Natural killer cell (primary cell): Measurements from ENCODE around the gene MAP3K10. TPM values are rescaled to one million over a fixed set of nuclear protein-coding genes. Genes with fewer than 3 reads are reported as not detected.

Experiments used
- ATAC-seq, 3 donors: fragments of 150-1000 bp in 2 of 3; fragments of 200-7000 bp in 1 of 3; cut with Tn5 transposase; 1 replicate in 1 of 3; 2 replicates in 2 of 3; pipeline ENCODE4 v1.10.0; 2021; ENCODE audit warnings: mild to moderate bottlenecking in 2 of 3, moderate library complexity in 2 of 3
- DNase-seq, 2 donors: peaks; one replicate each; pipeline versions ENCODE4 v3.0.0 to v3.0.0-alpha.2; 2013 to 2021; ENCODE audit warnings: mixed read lengths in 1 of 2
- H3K27ac ChIP-seq: one replicate; pipeline ENCODE4 v1.5.1; 2013; ENCODE audit warnings: mild to moderate bottlenecking, low read length
- H3K27me3 ChIP-seq: one replicate; pipeline ENCODE4 v1.6.1; 2013; ENCODE audit warnings: low read length; ENCODE audit not compliant: control insufficient read depth, insufficient read depth
- H3K36me3 ChIP-seq: one replicate; pipeline ENCODE4 v1.6.1; 2013; ENCODE audit warnings: low read length; ENCODE audit not compliant: control insufficient read depth, insufficient read depth
- H3K4me1 ChIP-seq: one replicate; pipeline ENCODE4 v1.6.1; 2013; ENCODE audit warnings: low read length; ENCODE audit not compliant: control insufficient read depth, insufficient read depth
- H3K4me3 ChIP-seq: one replicate; pipeline ENCODE4 v1.5.1; 2013; ENCODE audit warnings: low read length
- H3K9me3 ChIP-seq: one replicate; pipeline ENCODE4 v1.6.1; 2013; ENCODE audit warnings: low read length; ENCODE audit not compliant: control insufficient read depth, insufficient read depth
- H3K27ac Mint-ChIP-seq, 2 donors: one replicate each; pipeline ENCODE4 v1.8.0; 2022; ENCODE audit warnings: mild to moderate bottlenecking in 2 of 2, mixed read lengths in 2 of 2, moderate library complexity in 1 of 2
- H3K27me3 Mint-ChIP-seq, 2 donors: one replicate each; pipeline ENCODE4 v1.8.0; 2022; ENCODE audit warnings: low read depth in 2 of 2, mixed read lengths in 2 of 2
- H3K36me3 Mint-ChIP-seq: one replicate; pipeline ENCODE4 v1.8.0; 2022; ENCODE audit warnings: mixed read lengths
- H3K4me1 Mint-ChIP-seq, 2 donors: one replicate each; pipeline ENCODE4 v1.8.0; 2022; ENCODE audit warnings: mixed read lengths in 2 of 2
- H3K4me3 Mint-ChIP-seq: one replicate; pipeline ENCODE4 v1.8.0; 2022; ENCODE audit warnings: mild to moderate bottlenecking, moderate library complexity, mixed read lengths
- H3K9me3 Mint-ChIP-seq, 2 donors: one replicate each; pipeline ENCODE4 v1.8.0; 2022; ENCODE audit warnings: mixed read lengths in 2 of 2
- WGBS: methylation state at CpG from one replicate; pipeline ENCODE4 v1.1.7; 2013; ENCODE audit warnings: missing lambda C conversion rate; ENCODE audit not compliant: insufficient coverage; 5-methylcytosine and 5-hydroxymethylcytosine counted together
- intact Hi-C: fragments of 100-400 bp; cut with micrococcal nuclease; formaldehyde crosslinking; loops from one replicate; pipeline ENCODE4 v1.14.2; 2022
- total RNA-seq, 4 donors: library from RNA; stranded (reverse); fragments of 120-200 nt in 1 of 4; gene quantifications; one replicate each; pipeline versions ENCODE4 v1.2.3 to v1.2.4, GENCODE V29; 2013 to 2022
- TF ChIP-seq, protein P1 (sequence below): fragments of 200-600 bp; IDR thresholded peaks from one replicate; pipeline ENCODE4 v1.8.0; 2022; ENCODE audit warnings: antibody characterized with exemption

MAP3K10 gene
- total RNA-seq, 3 donors from 2014 or later (not counting 1 experiment from before 2014, with no cell fraction given): 27.1 to 39.0 (median 36.0) TPM

DNA sequence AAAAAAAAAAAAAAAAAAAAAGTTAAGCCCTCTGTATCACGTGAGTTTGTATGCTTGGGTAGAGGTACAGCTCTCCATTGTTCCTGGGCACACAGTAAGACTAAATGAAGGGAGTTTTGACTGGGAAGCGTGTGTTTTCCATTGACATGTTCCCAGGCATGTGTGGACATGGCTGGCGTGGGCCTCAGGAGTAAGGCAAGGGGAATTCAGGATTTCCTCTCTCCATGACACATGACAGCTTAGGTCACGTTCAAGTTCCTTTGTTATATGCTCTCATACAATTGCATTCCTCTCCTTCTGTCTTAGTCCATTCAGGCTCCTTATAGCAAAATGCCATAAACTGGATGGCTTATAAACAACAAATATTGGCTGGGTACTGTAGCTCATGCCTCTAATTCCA lies 17.1 kb upstream of the MAP3K10 start:
- intact Hi-C loops: no loop called here
- H3K27me3 ChIP-seq: no peaks in the 10 kb centered on the region
- no peak overlapping the region for H3K4me3 ChIP-seq
- H3K4me3 Mint-ChIP-seq: no peak overlapping the region
- TF ChIP-seq, protein P1, sequence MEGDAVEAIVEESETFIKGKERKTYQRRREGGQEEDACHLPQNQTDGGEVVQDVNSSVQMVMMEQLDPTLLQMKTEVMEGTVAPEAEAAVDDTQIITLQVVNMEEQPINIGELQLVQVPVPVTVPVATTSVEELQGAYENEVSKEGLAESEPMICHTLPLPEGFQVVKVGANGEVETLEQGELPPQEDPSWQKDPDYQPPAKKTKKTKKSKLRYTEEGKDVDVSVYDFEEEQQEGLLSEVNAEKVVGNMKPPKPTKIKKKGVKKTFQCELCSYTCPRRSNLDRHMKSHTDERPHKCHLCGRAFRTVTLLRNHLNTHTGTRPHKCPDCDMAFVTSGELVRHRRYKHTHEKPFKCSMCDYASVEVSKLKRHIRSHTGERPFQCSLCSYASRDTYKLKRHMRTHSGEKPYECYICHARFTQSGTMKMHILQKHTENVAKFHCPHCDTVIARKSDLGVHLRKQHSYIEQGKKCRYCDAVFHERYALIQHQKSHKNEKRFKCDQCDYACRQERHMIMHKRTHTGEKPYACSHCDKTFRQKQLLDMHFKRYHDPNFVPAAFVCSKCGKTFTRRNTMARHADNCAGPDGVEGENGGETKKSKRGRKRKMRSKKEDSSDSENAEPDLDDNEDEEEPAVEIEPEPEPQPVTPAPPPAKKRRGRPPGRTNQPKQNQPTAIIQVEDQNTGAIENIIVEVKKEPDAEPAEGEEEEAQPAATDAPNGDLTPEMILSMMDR: no peak
- H3K9me3 Mint-ChIP-seq: no peaks in the 10 kb centered on the region
- H3K4me1 Mint-ChIP-seq: no peaks in the 10 kb centered on the region
- H3K36me3 Mint-ChIP-seq: no peaks in the 10 kb centered on the region
- H3K4me1 ChIP-seq: no peaks in the 10 kb centered on the region
- H3K27ac ChIP-seq: no peak overlapping the region
- 86% methylated on average over 4 of the region's 4 CpGs for WGBS
- H3K27ac Mint-ChIP-seq: no peak overlapping the region
- H3K9me3 ChIP-seq: no peaks in the 10 kb centered on the region
- ATAC-seq: no peak
- H3K27me3 Mint-ChIP-seq: no peaks in the 10 kb centered on the region
- DNase-seq: no peak
- no peaks in the 10 kb centered on the region for H3K36me3 ChIP-seq

DNA sequence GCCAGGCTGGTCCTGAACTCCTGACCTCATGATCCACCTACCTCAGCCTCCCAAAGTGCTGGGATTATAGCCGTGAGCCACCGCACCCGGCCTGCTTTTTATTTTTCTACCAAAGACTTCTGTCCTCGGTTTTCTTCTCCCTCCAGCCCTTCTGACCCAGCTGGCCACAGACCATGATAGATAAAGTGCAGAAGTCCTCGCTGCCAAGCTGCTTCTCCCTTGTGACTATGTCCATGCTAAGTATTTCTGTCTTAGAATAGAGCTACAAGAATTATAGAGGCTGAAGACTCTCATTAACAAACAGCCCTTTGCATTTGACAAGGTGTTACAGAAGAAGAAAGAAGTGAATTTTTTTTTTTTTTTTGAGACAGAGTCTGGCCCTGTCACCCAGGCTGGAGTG lies 15.4 kb upstream of the MAP3K10 start:
- H3K4me3 Mint-ChIP-seq: no peak overlapping the region
- Histone ChIP-seq H3K36me3 (no peaks in the 10 kb centered on the region), H3K4me1 (no peaks in the 10 kb centered on the region), H3K27ac (no peak overlapping the region), H3K4me3 (no peak overlapping the region), H3K9me3 (no peaks in the 10 kb centered on the region), H3K27me3 (no peaks in the 10 kb centered on the region)
- no peaks in the 10 kb centered on the region for H3K36me3 Mint-ChIP-seq
- no peak overlapping the region for H3K27ac Mint-ChIP-seq
- H3K27me3 Mint-ChIP-seq: peaks cover 7 to 12% of the 10 kb centered on the region in 2 donors
- 74% methylated on average over 4 of the region's 5 CpGs for WGBS
- no peaks in the 10 kb centered on the region for H3K4me1 Mint-ChIP-seq
- DNase-seq: no peak
- no peak for ATAC-seq
- no peaks in the 10 kb centered on the region for H3K9me3 Mint-ChIP-seq
- intact Hi-C loops: no loop called here
- TF ChIP-seq, protein P1: no peak

DNA sequence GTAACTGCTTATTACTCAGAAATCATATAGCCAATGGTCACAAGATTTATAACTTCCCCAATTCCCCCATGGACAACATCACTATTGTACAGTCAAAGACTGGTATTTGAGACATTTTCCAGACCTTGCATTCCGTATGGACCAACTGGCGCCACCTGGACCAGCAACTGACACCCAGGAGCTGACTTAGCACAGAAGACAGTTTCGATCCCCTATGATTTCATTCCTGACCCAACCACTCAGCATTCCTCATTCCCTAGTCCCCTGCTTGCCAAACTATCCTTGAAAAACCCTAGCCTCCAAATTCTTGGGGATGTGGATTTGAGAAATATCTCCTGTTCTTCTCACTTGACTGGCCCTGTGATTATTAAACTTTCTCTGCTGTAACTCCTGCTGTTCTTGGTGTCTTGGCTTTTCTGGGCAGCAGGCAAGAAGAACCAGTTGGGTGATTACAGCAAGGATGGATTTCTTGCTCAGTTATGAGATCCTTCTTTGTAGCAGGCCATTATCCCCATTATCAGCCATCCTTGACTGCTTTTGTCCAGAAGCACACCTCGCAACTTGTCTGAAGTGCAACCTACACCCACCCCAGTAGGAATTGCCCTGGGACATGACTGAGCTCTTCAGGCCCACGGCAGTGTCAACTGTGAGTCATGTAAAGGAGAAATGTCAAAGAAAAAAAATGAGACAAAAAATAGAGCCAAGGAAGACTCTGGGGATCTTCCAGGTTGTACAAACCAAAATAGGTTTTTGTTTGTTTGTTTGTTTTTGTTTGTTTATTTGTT lies 13.7 kb upstream of the MAP3K10 start:
- TF ChIP-seq, protein P1: no peak
- intact Hi-C loops: no loop called here
- H3K27me3 ChIP-seq: no peaks in the 10 kb centered on the region
- H3K27ac ChIP-seq: no peak overlapping the region
- H3K4me3 Mint-ChIP-seq: no peak overlapping the region
- no peaks in the 10 kb centered on the region for H3K36me3 ChIP-seq
- H3K4me1 Mint-ChIP-seq: no peaks in the 10 kb centered on the region
- H3K4me3 ChIP-seq: no peak overlapping the region
- no peaks in the 10 kb centered on the region for H3K36me3 Mint-ChIP-seq
- no peaks in the 10 kb centered on the region for H3K9me3 ChIP-seq
- H3K27ac Mint-ChIP-seq: no peak overlapping the region
- 89% methylated on average over 5 of the region's 5 CpGs for WGBS
- no peaks in the 10 kb centered on the region for H3K9me3 Mint-ChIP-seq
- peaks cover 9 to 12% of the 10 kb centered on the region in 2 donors for H3K27me3 Mint-ChIP-seq
- H3K4me1 ChIP-seq: no peaks in the 10 kb centered on the region
- ATAC-seq (no peak), DNase-seq (no peak)

DNA sequence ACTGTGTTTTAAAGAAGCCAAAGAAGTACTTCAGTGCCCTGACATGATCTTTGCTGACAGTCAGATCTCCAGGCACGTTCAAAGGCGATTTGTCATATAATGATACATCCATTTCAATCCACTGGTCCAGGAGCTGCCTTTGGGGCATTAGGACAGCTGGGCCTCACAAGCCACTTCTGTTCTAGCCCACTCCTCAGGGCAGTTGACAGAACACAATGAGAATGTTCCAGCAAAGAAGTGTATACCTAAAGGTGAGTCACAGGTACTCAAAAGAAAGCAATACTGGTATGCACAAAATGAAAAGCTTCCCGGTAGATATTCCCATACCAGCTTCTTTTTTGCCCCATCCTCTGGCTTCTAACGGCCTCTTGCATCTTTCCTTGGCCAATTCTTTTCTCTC lies 12.5 kb upstream of the MAP3K10 start:
- Mint-ChIP-seq H3K27ac (no peak overlapping the region), H3K4me1 (no peaks in the 10 kb centered on the region), H3K36me3 (no peaks in the 10 kb centered on the region), H3K27me3 (peaks cover 9 to 12% of the 10 kb centered on the region in 2 donors), H3K4me3 (no peak overlapping the region), H3K9me3 (no peaks in the 10 kb centered on the region)
- 89% methylated on average over 4 of the region's 4 CpGs for whole genome bisulfite sequencing
- DNase-seq: no peak
- TF ChIP-seq, protein P1: no peak
- Histone ChIP-seq H3K36me3 (no peaks in the 10 kb centered on the region), H3K27ac (no peak overlapping the region), H3K9me3 (no peaks in the 10 kb centered on the region), H3K4me3 (no peak overlapping the region), H3K4me1 (no peaks in the 10 kb centered on the region), H3K27me3 (no peaks in the 10 kb centered on the region)
- ATAC-seq: no peak
- intact Hi-C loops: no loop called here
